Fibroblast of lung (primary cell): ENCODE measurements around the gene SNAPIN. TPM values are rescaled to one million over a fixed set of nuclear protein-coding genes. Genes with fewer than 3 reads are reported as not detected.

ENCODE experiments used
- DNase-seq, 2 donors: peaks; one replicate each; pipeline versions ENCODE4 v3.0.0 to v3.0.0-alpha.2; 2010; ENCODE audit warnings: low read depth in 2 of 2
- H2AFZ ChIP-seq: 2 replicates; pipeline ENCODE4 v1.5.1; 2012; ENCODE audit warnings: low read length, control low read depth, inconsistent platforms
- H3K27ac ChIP-seq: 2 replicates; pipeline ENCODE4 v1.5.1; 2011; ENCODE audit warnings: low read length, control low read depth; ENCODE audit not compliant: insufficient read depth
- H3K27me3 ChIP-seq: 2 replicates; pipeline ENCODE4 v1.5.1; 2011; ENCODE audit warnings: mild to moderate bottlenecking, low read length; ENCODE audit not compliant: control insufficient read depth, insufficient read depth
- H3K36me3 ChIP-seq: 2 replicates; pipeline ENCODE4 v1.5.1; 2011; ENCODE audit warnings: low read length; ENCODE audit not compliant: control insufficient read depth, insufficient read depth
- H3K4me1 ChIP-seq: 2 replicates; pipeline ENCODE4 v1.5.1; 2011; ENCODE audit warnings: low read length; ENCODE audit not compliant: control insufficient read depth, insufficient read depth; ENCODE audit errors: extremely low read depth
- H3K4me2 ChIP-seq: 2 replicates; pipeline ENCODE4 v1.5.1; 2011; ENCODE audit warnings: low read length, control low read depth; ENCODE audit not compliant: insufficient read depth; ENCODE audit errors: extremely low read depth
- H3K4me3 ChIP-seq, 4 experiments: fragments of 200-600 bp in 1 of 4; sonication (generic) in 1 of 4; replicated peaks in 1 of 4; 2 replicates each; pipeline ENCODE4 v1.5.1; 2011 to 2016; ENCODE audit warnings: low read length in 4 of 4, low read depth in 3 of 4, mild to moderate bottlenecking in 3 of 4, control low read depth in 2 of 4, inconsistent platforms in 1 of 4, mixed read lengths in 1 of 4; ENCODE audit not compliant: insufficient read depth in 1 of 4; ENCODE audit errors: control extremely low read depth in 1 of 4
- H3K79me2 ChIP-seq: 2 replicates; pipeline ENCODE4 v1.5.1; 2012; ENCODE audit warnings: mild to moderate bottlenecking, low read length, inconsistent platforms; ENCODE audit not compliant: control insufficient read depth, insufficient read depth
- H3K9ac ChIP-seq: 2 replicates; pipeline ENCODE4 v1.5.1; 2011; ENCODE audit warnings: mild to moderate bottlenecking, low read length, control low read depth; ENCODE audit not compliant: insufficient read depth
- H3K9me3 ChIP-seq: 2 replicates; pipeline ENCODE4 v1.5.1; 2012; ENCODE audit warnings: low read depth, low read length; ENCODE audit not compliant: control insufficient read depth, insufficient read depth
- H4K20me1 ChIP-seq: 2 replicates; pipeline ENCODE4 v1.5.1; 2011; ENCODE audit warnings: low read length; ENCODE audit not compliant: control insufficient read depth, insufficient read depth; ENCODE audit errors: extremely low read depth
- EZH2 ChIP-seq: IDR thresholded peaks from 2 replicates; pipeline ENCODE4 v1.5.1; 2012; ENCODE audit warnings: low read length, control low read depth, mild to moderate bottlenecking; ENCODE audit errors: missing control alignments
- polyA plus RNA-seq, 2 donors: library from polyadenylated mRNA; depleted of rRNA in 1 of 2; stranded (reverse) in 1 of 2; unstranded in 1 of 2; fragments of >200 nt; gene quantifications; 2 replicates each; pipeline ENCODE4 v1.2.1, GENCODE V29; 2011 to 2012; ENCODE audit warnings: missing spikeins in 1 of 2
- total RNA-seq: library from RNA; depleted of rRNA; stranded (reverse); fragments of >200 nt; gene quantifications from 2 replicates; pipeline ENCODE4 v1.2.1, GENCODE V29; 2014
- TF ChIP-seq, protein P1 (sequence below), 2 donors: IDR thresholded peaks in 1 of 2; conservative IDR thresholded peaks in 1 of 2; 1 replicate in 1 of 2; 2 replicates in 1 of 2; pipeline ENCODE4 v1.5.1; 2011 to 2012; ENCODE audit warnings: low read length in 2 of 2, control low read depth in 1 of 2, inconsistent platforms in 1 of 2, low read depth in 1 of 2, mild to moderate bottlenecking in 1 of 2

The SNAPIN gene
- total and polyA plus RNA-seq, 2 donors (not counting 1 experiment from before 2014, with no cell fraction given) = 56.8 to 76.5 TPM

DNA sequence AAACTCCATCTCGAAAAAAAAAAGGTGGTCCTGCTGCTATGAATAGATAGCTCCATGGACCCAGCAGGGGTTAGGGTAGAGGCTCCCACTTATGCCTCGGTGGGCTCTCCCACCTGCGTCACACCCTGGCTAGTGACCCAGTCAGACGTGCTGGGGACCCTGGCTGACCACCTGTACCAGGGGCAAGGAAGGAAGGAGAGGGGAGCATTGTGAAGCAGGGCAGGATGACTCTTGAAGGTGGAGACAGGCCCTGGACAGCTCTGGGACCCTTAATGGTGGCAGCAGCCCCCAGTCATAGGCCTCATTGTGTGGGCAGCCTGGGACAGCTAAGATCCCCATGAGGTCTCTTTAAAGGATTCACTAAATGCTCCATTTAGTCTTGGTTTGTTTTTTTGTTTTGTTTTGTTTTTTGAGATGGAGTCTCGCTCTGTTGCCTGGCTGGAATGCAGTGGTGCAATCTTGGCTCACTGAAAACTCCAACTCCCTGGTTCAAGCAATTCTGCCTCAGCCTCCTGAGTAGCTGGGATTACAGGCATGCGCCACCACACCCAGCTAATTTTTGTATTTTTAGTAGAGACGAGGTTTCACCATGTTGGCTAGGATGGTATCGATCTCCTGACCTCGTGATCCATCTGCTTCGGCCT is 10.4 kb upstream of the SNAPIN start:
- Histone ChIP-seq H3K79me2 (no peaks in the 10 kb centered on the region), H3K4me2 (no peak overlapping the region), H2AFZ (no peak overlapping the region), H3K4me3 (no peak overlapping the region), H3K27me3 (no peaks in the 10 kb centered on the region), H3K27ac (no peak overlapping the region), H4K20me1 (no peaks in the 10 kb centered on the region), H3K36me3 (peaks cover 5% of the 10 kb centered on the region), H3K9me3 (no peaks in the 10 kb centered on the region), H3K4me1 (peaks cover 3% of the 10 kb centered on the region), H3K9ac (no peak overlapping the region)
- no peak for DNase-seq
- TF ChIP-seq, protein P1, sequence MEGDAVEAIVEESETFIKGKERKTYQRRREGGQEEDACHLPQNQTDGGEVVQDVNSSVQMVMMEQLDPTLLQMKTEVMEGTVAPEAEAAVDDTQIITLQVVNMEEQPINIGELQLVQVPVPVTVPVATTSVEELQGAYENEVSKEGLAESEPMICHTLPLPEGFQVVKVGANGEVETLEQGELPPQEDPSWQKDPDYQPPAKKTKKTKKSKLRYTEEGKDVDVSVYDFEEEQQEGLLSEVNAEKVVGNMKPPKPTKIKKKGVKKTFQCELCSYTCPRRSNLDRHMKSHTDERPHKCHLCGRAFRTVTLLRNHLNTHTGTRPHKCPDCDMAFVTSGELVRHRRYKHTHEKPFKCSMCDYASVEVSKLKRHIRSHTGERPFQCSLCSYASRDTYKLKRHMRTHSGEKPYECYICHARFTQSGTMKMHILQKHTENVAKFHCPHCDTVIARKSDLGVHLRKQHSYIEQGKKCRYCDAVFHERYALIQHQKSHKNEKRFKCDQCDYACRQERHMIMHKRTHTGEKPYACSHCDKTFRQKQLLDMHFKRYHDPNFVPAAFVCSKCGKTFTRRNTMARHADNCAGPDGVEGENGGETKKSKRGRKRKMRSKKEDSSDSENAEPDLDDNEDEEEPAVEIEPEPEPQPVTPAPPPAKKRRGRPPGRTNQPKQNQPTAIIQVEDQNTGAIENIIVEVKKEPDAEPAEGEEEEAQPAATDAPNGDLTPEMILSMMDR (conservative IDR thresholded peaks at IDR 0.05 in 1 of 2, IDR thresholded peaks at IDR 0.05 in 1 of 2; ENCODE audit: low read depth in 1 of 2, low read length in 2 of 2) = no peak
- TF ChIP-seq EZH2 = no peak

DNA sequence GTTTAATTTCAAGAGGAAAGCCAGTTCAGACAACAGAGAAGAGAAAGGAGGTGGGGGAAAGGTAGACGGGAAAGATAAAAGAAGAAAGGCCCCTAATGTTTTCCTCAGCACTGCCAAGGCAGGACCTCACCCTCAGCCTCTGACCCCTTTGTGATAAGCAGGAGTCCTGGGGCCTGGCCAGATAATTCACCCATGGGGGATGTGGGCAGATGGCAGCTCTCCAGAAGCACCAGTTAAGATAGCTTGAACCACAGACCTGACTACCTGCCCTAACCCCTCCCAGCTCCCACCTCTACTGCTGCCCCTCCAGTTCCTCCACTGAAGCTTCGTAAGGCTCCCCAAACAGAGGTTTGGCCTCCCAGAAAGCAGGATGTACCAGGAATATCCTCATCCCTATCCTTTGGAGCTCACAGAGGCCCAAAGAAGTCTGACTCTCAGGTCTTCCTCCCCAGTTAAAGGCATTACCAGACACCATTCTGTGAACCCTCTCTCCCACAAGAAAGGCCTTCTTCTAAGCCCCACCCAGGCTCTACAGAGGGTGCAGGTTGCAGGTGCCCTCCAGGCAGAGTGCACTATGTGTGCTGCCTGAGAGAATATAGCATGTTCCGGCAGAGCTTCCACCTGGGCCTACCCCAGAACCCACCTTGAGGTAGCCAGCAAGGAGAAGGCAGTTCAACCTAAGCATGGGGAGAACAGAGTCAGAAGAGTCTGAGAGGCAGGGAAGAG is 9.2 kb upstream of the SNAPIN start:
- H3K36me3 ChIP-seq = peaks cover 2% of the 10 kb centered on the region
- H3K4me1 ChIP-seq = peaks cover 3% of the 10 kb centered on the region
- no peak for DNase-seq
- H3K4me2 ChIP-seq = no peak overlapping the region
- H3K9ac ChIP-seq = no peak overlapping the region
- no peak overlapping the region for H3K4me3 ChIP-seq
- no peak overlapping the region for H3K27ac ChIP-seq
- H3K79me2 ChIP-seq = no peaks in the 10 kb centered on the region
- no peak overlapping the region for H2AFZ ChIP-seq
- no peaks in the 10 kb centered on the region for H4K20me1 ChIP-seq
- H3K9me3 ChIP-seq = no peaks in the 10 kb centered on the region
- TF ChIP-seq, protein P1 (conservative IDR thresholded peaks at IDR 0.05 in 1 of 2, IDR thresholded peaks at IDR 0.05 in 1 of 2; ENCODE audit: low read depth in 1 of 2, low read length in 2 of 2) = no peak
- TF ChIP-seq EZH2 = no peak
- no peaks in the 10 kb centered on the region for H3K27me3 ChIP-seq

DNA sequence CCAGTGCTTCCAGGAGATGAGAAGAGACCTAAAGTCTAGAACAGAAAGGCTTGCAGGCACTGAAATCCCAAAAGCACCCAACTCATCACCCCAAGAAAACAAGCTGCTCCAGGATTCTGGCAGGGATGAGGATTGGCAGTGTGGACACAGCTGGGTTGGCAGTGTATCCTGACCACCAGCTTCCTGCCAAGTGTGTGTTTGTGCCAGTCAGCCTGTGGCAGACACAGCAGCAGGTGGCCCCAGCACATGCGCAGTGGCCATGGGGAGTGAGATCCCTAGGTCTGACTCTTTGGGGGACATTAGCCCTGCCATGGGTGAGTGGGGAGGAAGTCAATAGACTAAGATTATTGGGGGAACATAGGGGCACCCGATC is 8.7 kb upstream of the SNAPIN start:
- H2AFZ ChIP-seq = no peak overlapping the region
- H3K4me3 ChIP-seq = no peak overlapping the region
- no peak overlapping the region for H3K27ac ChIP-seq
- no peaks in the 10 kb centered on the region for H3K27me3 ChIP-seq
- DNase-seq = no peak
- no peak overlapping the region for H3K4me2 ChIP-seq
- no peaks in the 10 kb centered on the region for H3K79me2 ChIP-seq
- no peaks in the 10 kb centered on the region for H3K9me3 ChIP-seq
- peaks cover 2% of the 10 kb centered on the region for H3K36me3 ChIP-seq
- peaks cover 3% of the 10 kb centered on the region for H3K4me1 ChIP-seq
- TF ChIP-seq EZH2 = no peak
- TF ChIP-seq, protein P1 (conservative IDR thresholded peaks at IDR 0.05 in 1 of 2, IDR thresholded peaks at IDR 0.05 in 1 of 2; ENCODE audit: low read depth in 1 of 2, low read length in 2 of 2) = no peak
- no peaks in the 10 kb centered on the region for H4K20me1 ChIP-seq
- H3K9ac ChIP-seq = no peak overlapping the region
